GM12872 (cell line): ENCODE data around the gene SIN3B.

Experiments used
- CTCF ChIP-seq: IDR thresholded peaks from 3 replicates; pipeline ENCODE4 v1.5.1; 2011; ENCODE audit warnings: low read depth, mild to moderate bottlenecking, low read length, moderate library complexity; ENCODE audit not compliant: insufficient read depth

The SIN3B gene

GRCh38 chr19:16892436-16892835, 63.2 kb downstream of the SIN3B start:
- TF ChIP-seq CTCF: no peak

- no peak for TF ChIP-seq CTCF
Measured at GRCh38 chr19:16892868-16893685, 63.9 kb downstream of the SIN3B start.

- TF ChIP-seq CTCF: no peak
Measured at GRCh38 chr19:16893686-16893989, 64.4 kb downstream of the SIN3B start.

GRCh38 chr19:16894080-16894479, 64.9 kb downstream of the SIN3B start:
- no peak for TF ChIP-seq CTCF

GRCh38 chr19:16895467-16896145, 66.4 kb downstream of the SIN3B start:
- no peak for TF ChIP-seq CTCF

- no peak for TF ChIP-seq CTCF
Measured at GRCh38 chr19:16896146-16897028, 67.2 kb downstream of the SIN3B start.

GRCh38 chr19:16897029-16897855, 68.0 kb downstream of the SIN3B start:
- no peak for TF ChIP-seq CTCF
